ENCODE measurements around the gene MOSMO.

The MOSMO gene

GRCh38 chr16:22077700-22078313, 69.9 kb downstream of the MOSMO start:
- H3K9me3 Mint-ChIP-seq, result no peaks in the 10 kb centered on the region
- H3K36me3 Mint-ChIP-seq (ENCODE audit: low read depth), result peaks cover 34% of the 10 kb centered on the region
- H3K27me3 Mint-ChIP-seq, result no peaks in the 10 kb centered on the region
- peaks cover 12% of the 10 kb centered on the region for H3K4me1 Mint-ChIP-seq (ENCODE audit: low read depth)
- H3K27ac Mint-ChIP-seq, result no peak overlapping the region
- no peak overlapping the region for H3K4me3 Mint-ChIP-seq
- DNase-seq, result peak; percentile 79

GRCh38 chr16:22078656-22079055, 70.7 kb downstream of the MOSMO start:
- Mint-ChIP-seq H3K36me3 (ENCODE audit: low read depth) (peaks cover 35% of the 10 kb centered on the region), H3K4me1 (ENCODE audit: low read depth) (peaks cover 12% of the 10 kb centered on the region)

GRCh38 chr16:22081050-22081449, 73.1 kb downstream of the MOSMO start:
- Mint-ChIP-seq H3K4me3 (no peak overlapping the region), H3K9me3 (no peaks in the 10 kb centered on the region), H3K36me3 (ENCODE audit: low read depth) (peaks cover 45% of the 10 kb centered on the region), H3K4me1 (ENCODE audit: low read depth) (peaks cover 4% of the 10 kb centered on the region), H3K27me3 (no peaks in the 10 kb centered on the region), H3K27ac (peak overlapping the region; percentile 65)
- DNase-seq, result no peak

More at GRCh38 chr16:22078656-22079055, 70.7 kb downstream of the MOSMO start:
- no peak overlapping the region for H3K27ac Mint-ChIP-seq
- H3K27me3 Mint-ChIP-seq, result no peaks in the 10 kb centered on the region
- no peaks in the 10 kb centered on the region for H3K9me3 Mint-ChIP-seq
- no peak for DNase-seq
- no peak overlapping the region for H3K4me3 Mint-ChIP-seq

GRCh38 chr16:22086440-22086839, 78.5 kb downstream of the MOSMO start:
- Mint-ChIP-seq H3K9me3 (no peaks in the 10 kb centered on the region), H3K4me3 (no peak overlapping the region), H3K4me1 (ENCODE audit: low read depth) (no peaks in the 10 kb centered on the region), H3K27me3 (no peaks in the 10 kb centered on the region), H3K27ac (no peak overlapping the region), H3K36me3 (ENCODE audit: low read depth) (peaks cover 38% of the 10 kb centered on the region)
- no peak for DNase-seq

GRCh38 chr16:22088642-22089041, 80.7 kb downstream of the MOSMO start:
- Mint-ChIP-seq H3K4me3 (no peak overlapping the region), H3K27ac (no peak overlapping the region), H3K4me1 (ENCODE audit: low read depth) (no peaks in the 10 kb centered on the region), H3K9me3 (no peaks in the 10 kb centered on the region), H3K36me3 (ENCODE audit: low read depth) (peaks cover 28% of the 10 kb centered on the region), H3K27me3 (no peaks in the 10 kb centered on the region)
- no peak for DNase-seq

GRCh38 chr16:22089910-22090309, 82.0 kb downstream of the MOSMO start:
- DNase-seq, result no peak
- no peaks in the 10 kb centered on the region for H3K9me3 Mint-ChIP-seq
- H3K36me3 Mint-ChIP-seq (ENCODE audit: low read depth), result peaks cover 22% of the 10 kb centered on the region
- no peak overlapping the region for H3K4me3 Mint-ChIP-seq
- H3K27me3 Mint-ChIP-seq, result peaks cover 1% of the 10 kb centered on the region
- no peak overlapping the region for H3K27ac Mint-ChIP-seq
- H3K4me1 Mint-ChIP-seq (ENCODE audit: low read depth), result no peaks in the 10 kb centered on the region

GRCh38 chr16:22091721-22092120, 83.8 kb downstream of the MOSMO start:
- Mint-ChIP-seq H3K9me3 (no peaks in the 10 kb centered on the region), H3K36me3 (ENCODE audit: low read depth) (peaks cover 9% of the 10 kb centered on the region), H3K27ac (no peak overlapping the region), H3K4me3 (no peak overlapping the region), H3K4me1 (ENCODE audit: low read depth) (no peaks in the 10 kb centered on the region), H3K27me3 (peaks cover 10% of the 10 kb centered on the region)
- no peak for DNase-seq

GRCh38 chr16:22092143-22092933, 84.4 kb downstream of the MOSMO start, which contains the start of gene VWA3A:
VWA3A (plus strand) TSS chr16:22092541; CDS start chr16:22092638, 97 bp downstream.
- Mint-ChIP-seq H3K27me3 (peaks cover 10% of the 10 kb centered on the region), H3K4me1 (ENCODE audit: low read depth) (no peaks in the 10 kb centered on the region), H3K4me3 (no peak within 1 kb of the TSS), H3K9me3 (no peaks in the 10 kb centered on the region), H3K27ac (no peak within 1 kb of the TSS), H3K36me3 (ENCODE audit: low read depth) (peaks cover 7% of the 10 kb centered on the region)
- DNase-seq, result no peak

- no peak overlapping the region for H3K27ac Mint-ChIP-seq
- H3K27me3 Mint-ChIP-seq, result peaks cover 15% of the 10 kb centered on the region
- H3K4me3 Mint-ChIP-seq, result no peak overlapping the region
- no peak for DNase-seq
- no peaks in the 10 kb centered on the region for H3K9me3 Mint-ChIP-seq
- no peaks in the 10 kb centered on the region for H3K4me1 Mint-ChIP-seq (ENCODE audit: low read depth)
- peaks cover 1% of the 10 kb centered on the region for H3K36me3 Mint-ChIP-seq (ENCODE audit: low read depth)
Measured at GRCh38 chr16:22093331-22093730, 85.4 kb downstream of the MOSMO start.

GRCh38 chr16:22093996-22094395, 86.1 kb downstream of the MOSMO start:
- Mint-ChIP-seq H3K9me3 (no peaks in the 10 kb centered on the region), H3K36me3 (ENCODE audit: low read depth) (no peaks in the 10 kb centered on the region), H3K27me3 (peaks cover 17% of the 10 kb centered on the region), H3K27ac (no peak overlapping the region), H3K4me3 (no peak overlapping the region), H3K4me1 (ENCODE audit: low read depth) (no peaks in the 10 kb centered on the region)
- no peak for DNase-seq

GRCh38 chr16:22098405-22099255, 90.7 kb downstream of the MOSMO start:
- peak overlapping the region; percentile 38 for H3K4me3 Mint-ChIP-seq
- DNase-seq, result no peak
- H3K27ac Mint-ChIP-seq, result no peak overlapping the region
- H3K4me1 Mint-ChIP-seq (ENCODE audit: low read depth), result no peaks in the 10 kb centered on the region
- no peaks in the 10 kb centered on the region for H3K36me3 Mint-ChIP-seq (ENCODE audit: low read depth)
- H3K9me3 Mint-ChIP-seq, result no peaks in the 10 kb centered on the region
- H3K27me3 Mint-ChIP-seq, result peaks cover 17% of the 10 kb centered on the region

- DNase-seq, result no peak
- Mint-ChIP-seq H3K4me3 (no peak overlapping the region), H3K4me1 (ENCODE audit: low read depth) (no peaks in the 10 kb centered on the region), H3K27ac (no peak overlapping the region), H3K27me3 (peaks cover 17% of the 10 kb centered on the region), H3K9me3 (no peaks in the 10 kb centered on the region), H3K36me3 (ENCODE audit: low read depth) (no peaks in the 10 kb centered on the region)
Measured at GRCh38 chr16:22099256-22099975, 91.5 kb downstream of the MOSMO start.

- Mint-ChIP-seq H3K36me3 (ENCODE audit: low read depth) (no peaks in the 10 kb centered on the region), H3K4me1 (ENCODE audit: low read depth) (no peaks in the 10 kb centered on the region), H3K27ac (no peak overlapping the region), H3K4me3 (no peak overlapping the region), H3K9me3 (no peaks in the 10 kb centered on the region), H3K27me3 (peaks cover 4% of the 10 kb centered on the region)
- DNase-seq, result no peak
Measured at GRCh38 chr16:22103441-22103840, 95.5 kb downstream of the MOSMO start.

- Mint-ChIP-seq H3K9me3 (no peaks in the 10 kb centered on the region), H3K27me3 (peaks cover 8% of the 10 kb centered on the region), H3K4me1 (ENCODE audit: low read depth) (peaks cover 7% of the 10 kb centered on the region), H3K4me3 (no peak overlapping the region), H3K36me3 (ENCODE audit: low read depth) (no peaks in the 10 kb centered on the region), H3K27ac (no peak overlapping the region)
- no peak for DNase-seq
Measured at GRCh38 chr16:22109258-22109898, 101.5 kb downstream of the MOSMO start.
